Activated T-cell treated with anti-CD3 and anti-CD28 coated beads for 48 hours (primary cell): Measurements from ENCODE around the gene MIER2.
"Not testable (repeated sequence)": the region's sequence is repeated elsewhere in the genome, so short reads cannot be mapped to it uniquely, and the experiment has no call there.

Source experiments
- DNase-seq: peaks from one replicate; pipeline ENCODE4 v3.0.0-alpha.2; 2020; ENCODE audit warnings: low read depth

MIER2 gene

GRCh38 chr19:282501-282900 is 62.1 kb downstream of the MIER2 start:
- DNase-seq = no peak

DNA sequence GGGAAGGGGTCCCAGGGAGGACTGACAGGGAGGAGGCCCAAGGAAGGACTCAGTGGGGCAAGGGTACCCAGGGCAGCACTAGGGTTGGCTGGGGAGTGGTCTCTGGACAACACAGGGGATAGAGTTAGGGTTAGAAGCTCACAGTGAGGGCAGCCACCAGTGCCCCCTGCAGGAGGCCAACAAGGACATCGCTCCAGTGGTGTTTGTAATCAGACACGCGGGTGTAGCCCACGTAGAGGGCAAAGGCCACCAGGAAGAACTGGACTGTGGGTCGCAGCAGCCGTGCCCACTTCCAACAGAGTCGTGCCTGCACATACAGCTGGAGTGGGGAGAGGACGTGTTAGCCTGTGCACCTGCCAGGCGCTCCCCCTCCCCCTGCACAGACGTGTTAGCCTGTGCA is 62.6 kb downstream of the MIER2 start:
- DNase-seq = no peak

- no peak for DNase-seq
Observed at GRCh38 chr19:281156-281853, 63.3 kb downstream of the MIER2 start.

DNA sequence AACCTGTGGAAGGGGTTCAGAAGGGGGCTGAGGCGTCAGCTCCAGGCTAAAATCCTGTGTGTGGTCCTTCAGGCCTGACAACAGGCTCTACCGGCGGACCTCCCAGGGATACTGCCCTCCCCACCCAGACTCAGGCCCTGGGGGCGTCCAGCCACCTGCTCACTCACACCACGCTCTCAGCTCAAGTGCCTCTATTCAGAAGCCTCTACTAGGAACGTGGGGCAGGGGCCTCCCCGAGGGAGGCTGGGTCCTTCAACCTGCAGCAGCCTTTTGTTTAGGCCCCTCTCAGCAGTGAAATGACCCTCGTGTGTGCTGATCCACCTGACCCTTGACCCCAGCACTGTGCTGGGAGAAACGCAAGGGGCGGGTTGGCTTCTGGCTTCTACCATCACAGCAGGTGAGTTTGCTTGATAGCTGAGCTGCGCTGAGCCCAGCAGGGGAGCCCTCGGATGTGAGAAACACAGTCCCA is 64.0 kb downstream of the MIER2 start:
- DNase-seq = no peak

DNA sequence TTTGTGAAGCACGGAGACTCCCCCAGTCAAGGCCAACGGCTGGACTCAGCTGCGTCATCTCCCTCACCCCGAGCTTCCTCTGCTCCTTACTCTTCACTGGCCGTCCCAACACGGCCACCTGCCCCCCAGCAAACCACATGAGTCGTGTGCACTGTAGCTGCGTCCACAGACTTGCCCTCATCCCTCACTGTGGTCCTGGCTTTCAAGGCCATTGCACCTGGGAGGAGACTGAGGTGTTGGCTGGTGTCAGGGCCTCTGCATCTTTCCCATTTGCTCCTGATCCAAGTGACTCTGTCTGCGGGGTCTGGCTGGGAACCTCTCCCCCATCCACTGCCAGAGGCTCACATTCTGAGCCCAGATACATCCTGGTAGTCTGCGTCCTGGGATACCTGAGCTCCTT is 64.9 kb downstream of the MIER2 start:
- no peak for DNase-seq

DNA sequence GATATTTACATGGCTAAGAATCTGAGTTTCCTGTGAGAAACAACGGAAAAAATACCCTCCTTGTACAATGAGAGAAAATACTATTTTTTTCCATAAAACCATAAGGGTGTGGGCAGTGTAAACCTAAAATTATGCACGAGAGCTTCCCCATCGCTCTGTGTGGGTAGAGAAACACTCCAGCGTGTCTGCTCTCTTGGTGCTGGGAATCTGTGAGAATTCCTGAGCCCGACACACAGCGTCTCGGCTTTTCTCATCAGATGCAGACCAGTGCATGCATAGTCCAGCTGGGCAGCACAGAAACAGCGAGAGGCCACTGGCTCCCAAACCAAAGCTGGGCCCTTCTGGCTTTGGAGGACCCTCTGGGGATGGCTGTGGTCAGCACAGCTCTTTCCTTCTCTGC is 65.4 kb downstream of the MIER2 start:
- DNase-seq = no peak

DNA sequence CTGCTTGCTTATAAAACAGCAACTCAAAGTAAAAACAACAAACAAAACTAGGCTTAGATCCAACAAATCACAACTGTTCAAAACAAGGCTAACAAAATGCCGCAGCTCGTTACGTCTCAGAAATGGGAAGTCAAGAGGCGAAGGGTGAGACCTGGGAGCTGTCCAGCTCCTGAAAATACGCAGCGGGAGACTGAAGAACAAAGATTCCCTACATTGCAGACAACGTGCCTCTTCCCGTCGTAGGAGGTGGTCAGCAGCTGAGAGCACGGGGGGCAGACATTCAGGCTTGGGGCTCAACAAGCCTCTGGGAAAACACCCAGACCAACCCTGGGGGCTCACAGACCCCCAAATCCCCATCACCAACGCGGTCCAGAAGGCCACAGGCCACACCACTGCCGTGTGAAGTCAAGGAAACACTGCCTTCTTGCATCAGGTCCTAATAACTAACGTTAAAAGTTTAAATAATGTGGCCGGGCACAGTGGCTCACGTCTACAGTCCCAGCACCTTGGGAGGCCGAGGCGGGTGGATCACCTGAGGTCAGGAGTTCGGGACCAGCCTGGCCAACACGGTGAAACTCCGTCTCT is 66.9 kb downstream of the MIER2 start:
- no peak for DNase-seq

GRCh38 chr19:277131-277530 is 67.5 kb downstream of the MIER2 start:
- no peak for DNase-seq

GRCh38 chr19:275958-276646 is 68.5 kb downstream of the MIER2 start:
- no peak for DNase-seq

- no peak for DNase-seq
Observed at GRCh38 chr19:275000-275399, 69.6 kb downstream of the MIER2 start.

DNA sequence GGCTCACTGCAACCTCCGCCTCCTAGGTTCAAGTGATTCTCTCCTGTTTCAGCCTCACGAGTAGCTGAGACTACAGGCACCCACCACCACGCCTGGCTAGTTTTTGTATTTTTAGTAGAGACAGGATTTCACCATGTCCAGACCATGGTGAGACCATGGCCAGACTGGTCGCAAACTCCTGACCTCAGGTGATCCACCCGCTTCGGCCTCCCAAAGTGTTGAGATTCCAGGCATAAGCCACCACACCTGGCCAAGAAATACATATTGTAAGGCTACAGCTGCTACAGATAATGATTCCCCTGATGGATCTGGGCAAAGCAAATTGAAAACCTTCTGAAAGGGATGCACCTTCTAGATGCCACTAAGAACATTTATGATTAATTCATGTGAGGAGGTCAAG is 71.2 kb downstream of the MIER2 start:
- DNase-seq = no peak

GRCh38 chr19:271856-272255 is 72.7 kb downstream of the MIER2 start:
- DNase-seq = no peak

- DNase-seq = not testable (repeated sequence)
Observed at GRCh38 chr19:270766-271318, 73.8 kb downstream of the MIER2 start.

GRCh38 chr19:269241-269640 is 75.4 kb downstream of the MIER2 start:
- DNase-seq = no peak

DNA sequence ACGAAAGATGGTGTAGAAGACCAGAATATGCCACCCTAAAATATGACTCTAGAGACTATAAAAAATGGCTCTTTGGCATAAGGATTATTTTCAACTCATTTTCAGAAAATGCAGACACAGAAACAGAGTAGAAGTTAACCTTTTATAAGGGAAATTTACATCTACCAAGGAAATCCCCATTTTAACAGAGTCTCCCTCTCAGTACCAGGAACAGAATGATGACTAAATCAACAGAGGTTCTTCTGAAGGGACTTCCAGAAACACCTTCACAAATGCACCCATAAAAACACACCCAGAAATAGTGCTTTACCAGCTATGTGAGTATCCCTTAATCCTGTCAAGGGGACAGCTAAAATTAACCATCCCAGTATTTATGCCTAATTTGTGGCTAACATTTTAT is 82.5 kb downstream of the MIER2 start:
- no peak for DNase-seq

- DNase-seq = not testable (repeated sequence)
Observed at GRCh38 chr19:256804-257203, 87.8 kb downstream of the MIER2 start.
